Endodermal cell (in vitro differentiated cells): ENCODE results near the gene AGMAT. TPM values are rescaled to one million over a fixed set of nuclear protein-coding genes. Genes with fewer than 3 reads are reported as not detected.

ENCODE experiments used
- DNase-seq: peaks from one replicate; pipeline ENCODE4 v3.0.0-alpha.2; 2017
- H3K27ac ChIP-seq: 2 replicates; pipeline ENCODE4 v1.5.1; 2013; ENCODE audit warnings: mild to moderate bottlenecking, low read depth, low read length, moderate library complexity
- H3K27me3 ChIP-seq: 2 replicates; pipeline ENCODE4 v1.6.1; 2013; ENCODE audit warnings: mild to moderate bottlenecking, low read length, moderate library complexity; ENCODE audit not compliant: insufficient read depth, control insufficient read depth, poor library complexity, severe bottlenecking
- H3K36me3 ChIP-seq: 2 replicates; pipeline ENCODE4 v1.7.0; 2013; ENCODE audit warnings: mild to moderate bottlenecking, low read length, moderate library complexity; ENCODE audit not compliant: control insufficient read depth, insufficient read depth
- H3K4me1 ChIP-seq: one replicate; pipeline ENCODE4 v1.7.0; 2013; ENCODE audit warnings: low read length; ENCODE audit not compliant: control insufficient read depth, insufficient read depth
- H3K4me3 ChIP-seq: 2 replicates; pipeline ENCODE4 v1.5.1; 2013; ENCODE audit warnings: mild to moderate bottlenecking, low read length, moderate library complexity
- H3K9ac ChIP-seq: 2 replicates; pipeline ENCODE4 v1.6.1; 2013; ENCODE audit warnings: mild to moderate bottlenecking, low read length, moderate library complexity; ENCODE audit not compliant: poor library complexity, severe bottlenecking; ENCODE audit errors: extremely low read depth
- H3K9me3 ChIP-seq: 2 replicates; pipeline ENCODE4 v1.6.1; 2013; ENCODE audit warnings: mild to moderate bottlenecking, low read length, moderate library complexity; ENCODE audit not compliant: control insufficient read depth
- H3K27ac Mint-ChIP-seq: 2 replicates; pipeline ENCODE4 v1.8.0; 2020; ENCODE audit warnings: mixed read lengths
- H3K27me3 Mint-ChIP-seq: 2 replicates; pipeline ENCODE4 v1.8.0; 2021; ENCODE audit warnings: mild to moderate bottlenecking, mixed read lengths; ENCODE audit not compliant: insufficient read depth
- H3K36me3 Mint-ChIP-seq: 2 replicates; pipeline ENCODE4 v1.8.0; 2020; ENCODE audit warnings: low read depth, mixed read lengths
- H3K4me1 Mint-ChIP-seq: 2 replicates; pipeline ENCODE4 v1.8.0; 2020; ENCODE audit warnings: mixed read lengths
- H3K4me3 Mint-ChIP-seq: 2 replicates; pipeline ENCODE4 v1.8.0; 2020; ENCODE audit warnings: mild to moderate bottlenecking, moderate library complexity, mixed read lengths
- H3K9me3 Mint-ChIP-seq: 2 replicates; pipeline ENCODE4 v1.8.0; 2020; ENCODE audit warnings: mild to moderate bottlenecking, mixed read lengths
- WGBS, 2 experiments: methylation state at CpG; one replicate each; pipeline versions ENCODE4 v1.1.5 to v1.1.7; 2013; ENCODE audit warnings: missing lambda C conversion rate in 2 of 2, mixed read lengths in 1 of 2; ENCODE audit not compliant: insufficient coverage in 1 of 2, insufficient read length in 1 of 2; 5-methylcytosine and 5-hydroxymethylcytosine counted together
- total RNA-seq, 2 donors: library from RNA; stranded (reverse); fragmentation: NEBNext Ultra II Directional in 1 of 2; extraction: Animal tissue kit (Norgen Biotek cat#: 25700) in 1 of 2; gene quantifications; 2 replicates in 1 of 2; 3 replicates in 1 of 2; pipeline ENCODE4 v1.2.1, GENCODE V29; 2021
- TF ChIP-seq, protein P1 (sequence below): fragments of 200-600 bp; sonication (generic); conservative IDR thresholded peaks from 2 replicates; pipeline ENCODE4 v1.5.0; 2021; ENCODE audit warnings: antibody characterized with exemption, mild to moderate bottlenecking

AGMAT gene
- total RNA-seq, 2 donors from 2014 or later: 3.8 to 4.4 TPM

DNA sequence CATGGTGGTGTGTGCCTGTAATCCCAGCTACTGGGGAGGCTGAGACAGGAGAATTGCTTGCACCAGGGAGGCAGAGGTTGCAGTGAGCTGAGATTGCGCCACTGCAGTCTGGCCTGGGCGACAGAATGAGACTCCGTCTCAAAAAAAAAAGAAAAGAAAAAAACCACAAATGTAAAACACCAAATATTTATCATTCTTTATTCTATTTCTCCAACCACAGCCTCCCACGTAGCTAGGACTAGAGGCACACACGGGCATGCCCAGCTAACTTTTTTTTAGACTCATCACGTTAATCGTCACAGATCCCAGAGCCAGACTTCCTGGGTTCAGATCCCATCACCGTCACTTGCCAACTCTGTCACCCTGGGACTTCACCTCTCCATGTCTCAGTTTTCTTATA, 44.7 kb downstream of the AGMAT start:
- H3K36me3 Mint-ChIP-seq: peaks cover 70% of the 10 kb centered on the region
- no peaks in the 10 kb centered on the region for H3K9me3 Mint-ChIP-seq
- no peaks in the 10 kb centered on the region for H3K4me1 Mint-ChIP-seq
- no peak overlapping the region for H3K4me3 Mint-ChIP-seq
- no peaks in the 10 kb centered on the region for H3K9me3 ChIP-seq
- H3K4me1 ChIP-seq: no peaks in the 10 kb centered on the region
- no peak overlapping the region for H3K4me3 ChIP-seq
- peaks cover 83% of the 10 kb centered on the region for H3K36me3 ChIP-seq
- TF ChIP-seq, protein P1, sequence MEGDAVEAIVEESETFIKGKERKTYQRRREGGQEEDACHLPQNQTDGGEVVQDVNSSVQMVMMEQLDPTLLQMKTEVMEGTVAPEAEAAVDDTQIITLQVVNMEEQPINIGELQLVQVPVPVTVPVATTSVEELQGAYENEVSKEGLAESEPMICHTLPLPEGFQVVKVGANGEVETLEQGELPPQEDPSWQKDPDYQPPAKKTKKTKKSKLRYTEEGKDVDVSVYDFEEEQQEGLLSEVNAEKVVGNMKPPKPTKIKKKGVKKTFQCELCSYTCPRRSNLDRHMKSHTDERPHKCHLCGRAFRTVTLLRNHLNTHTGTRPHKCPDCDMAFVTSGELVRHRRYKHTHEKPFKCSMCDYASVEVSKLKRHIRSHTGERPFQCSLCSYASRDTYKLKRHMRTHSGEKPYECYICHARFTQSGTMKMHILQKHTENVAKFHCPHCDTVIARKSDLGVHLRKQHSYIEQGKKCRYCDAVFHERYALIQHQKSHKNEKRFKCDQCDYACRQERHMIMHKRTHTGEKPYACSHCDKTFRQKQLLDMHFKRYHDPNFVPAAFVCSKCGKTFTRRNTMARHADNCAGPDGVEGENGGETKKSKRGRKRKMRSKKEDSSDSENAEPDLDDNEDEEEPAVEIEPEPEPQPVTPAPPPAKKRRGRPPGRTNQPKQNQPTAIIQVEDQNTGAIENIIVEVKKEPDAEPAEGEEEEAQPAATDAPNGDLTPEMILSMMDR: no peak
- H3K27me3 Mint-ChIP-seq: no peaks in the 10 kb centered on the region
- no peak for DNase-seq
- H3K27ac ChIP-seq: no peak overlapping the region
- WGBS, 2 experiments: 98 to 100% methylated on average over 2 to 8 of the region's 8 CpGs
- no peak overlapping the region for H3K9ac ChIP-seq
- H3K27me3 ChIP-seq: no peaks in the 10 kb centered on the region
- H3K27ac Mint-ChIP-seq: no peak overlapping the region

DNA sequence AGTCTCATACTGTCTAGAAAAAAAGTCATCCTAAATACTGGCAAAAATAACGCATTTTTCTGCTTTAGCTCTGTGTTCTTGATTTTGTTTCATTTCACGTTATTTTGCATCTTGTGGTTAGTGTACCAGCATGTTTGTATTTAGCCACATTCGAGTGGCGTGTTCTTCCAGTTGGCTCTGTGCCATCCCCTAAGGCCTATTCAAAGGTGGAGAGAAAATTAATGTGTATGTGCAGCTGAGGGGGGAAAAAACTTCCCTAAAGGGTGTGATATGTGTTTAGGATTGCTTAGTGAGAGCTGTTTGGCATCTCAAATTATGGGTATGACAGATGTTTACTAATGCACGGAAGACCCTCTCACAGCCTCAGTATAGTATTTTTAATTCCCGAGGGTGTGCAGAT, 46.1 kb downstream of the AGMAT start:
- Mint-ChIP-seq H3K9me3 (no peaks in the 10 kb centered on the region), H3K4me3 (no peak overlapping the region), H3K27ac (no peak overlapping the region), H3K36me3 (peaks cover 65% of the 10 kb centered on the region), H3K4me1 (no peaks in the 10 kb centered on the region), H3K27me3 (no peaks in the 10 kb centered on the region)
- no peaks in the 10 kb centered on the region for H3K9me3 ChIP-seq
- no peak overlapping the region for H3K27ac ChIP-seq
- no peaks in the 10 kb centered on the region for H3K4me1 ChIP-seq
- TF ChIP-seq, protein P1: no peak
- peaks cover 80% of the 10 kb centered on the region for H3K36me3 ChIP-seq
- H3K9ac ChIP-seq: no peak overlapping the region
- no peak overlapping the region for H3K4me3 ChIP-seq
- WGBS, 2 experiments: 87% methylated on average over 5 to 6 of the region's 6 CpGs
- no peaks in the 10 kb centered on the region for H3K27me3 ChIP-seq
- DNase-seq: no peak

DNA sequence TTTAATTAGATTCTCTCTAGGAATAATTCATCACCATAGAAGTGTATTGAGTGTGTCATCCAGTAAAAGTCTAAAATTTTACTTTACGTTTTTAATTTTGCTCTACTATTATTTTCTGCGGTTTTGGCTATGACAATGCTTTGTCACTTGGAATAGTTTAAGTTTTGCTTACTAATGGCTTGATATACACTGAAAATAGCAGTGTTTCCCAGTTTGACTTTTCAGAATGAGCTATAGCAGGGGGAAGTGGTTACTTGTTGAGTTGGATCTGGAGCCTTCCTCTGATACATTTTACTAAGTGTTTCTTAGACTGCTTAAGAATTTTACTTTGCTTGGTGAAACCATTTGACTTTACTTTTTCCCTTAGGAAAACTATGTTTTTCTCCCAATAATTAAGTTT, 53.2 kb downstream of the AGMAT start:
- Mint-ChIP-seq H3K36me3 (peaks cover 35% of the 10 kb centered on the region), H3K27me3 (no peaks in the 10 kb centered on the region), H3K4me3 (no peak overlapping the region), H3K27ac (no peak overlapping the region), H3K9me3 (no peaks in the 10 kb centered on the region), H3K4me1 (peaks cover 8% of the 10 kb centered on the region)
- Histone ChIP-seq H3K27ac (no peak overlapping the region), H3K4me1 (no peaks in the 10 kb centered on the region), H3K4me3 (no peak overlapping the region), H3K9ac (no peak overlapping the region), H3K9me3 (no peaks in the 10 kb centered on the region), H3K36me3 (peaks cover 48% of the 10 kb centered on the region), H3K27me3 (no peaks in the 10 kb centered on the region)
- TF ChIP-seq, protein P1: no peak
- no peak for DNase-seq
- WGBS, 2 experiments: 94 to 100% methylated on average over 2 of the region's 2 CpGs
